Right atrium auricular region (tissue), 2 donors: ENCODE results near the gene TMEM239. TPM values are rescaled to one million over a fixed set of nuclear protein-coding genes. Genes with fewer than 3 reads are reported as not detected.

Experiments used
- DNase-seq: peaks from one replicate; pipeline ENCODE4 v3.0.0-alpha.2; 2019; ENCODE audit warnings: low spot score
- H3K27ac ChIP-seq, 2 donors: fragments of 200-600 bp; sonication (generic); 1 replicate in 1 of 2; 2 replicates in 1 of 2; pipeline ENCODE4 v1.5.1; 2016 to 2019
- H3K27me3 ChIP-seq, 2 donors: fragments of 200-600 bp; sonication (generic); one replicate each; pipeline versions ENCODE4 v1.5.1 to v1.6.0; 2017 to 2019
- H3K36me3 ChIP-seq: fragments of 200-600 bp; sonication (generic); one replicate; pipeline ENCODE4 v1.5.1; 2016
- H3K4me1 ChIP-seq, 2 donors: fragments of 200-600 bp; sonication (generic); one replicate each; pipeline versions ENCODE4 v1.5.1 to v1.6.0; 2017 to 2019
- H3K4me3 ChIP-seq, 2 donors: fragments of 200-600 bp; sonication (generic); 1 replicate in 1 of 2; 2 replicates in 1 of 2; pipeline ENCODE4 v1.5.1; 2017 to 2019; ENCODE audit warnings: mild to moderate bottlenecking in 1 of 2, moderate library complexity in 1 of 2
- H3K9me3 ChIP-seq, 2 donors: fragments of 200-600 bp; sonication (generic); one replicate each; pipeline ENCODE4 v1.5.1; 2019
- CTCF ChIP-seq, 2 donors: fragments of 200-600 bp; sonication (generic); IDR thresholded peaks; one replicate each; pipeline ENCODE4 v1.5.1; 2019; ENCODE audit warnings: antibody characterized with exemption in 2 of 2
- total RNA-seq, 2 donors: library from RNA; depleted of rRNA; stranded (reverse); fragments of >200 nt; gene quantifications; one replicate each; pipeline ENCODE4 v1.1.0, GENCODE V29; 2016

Gene TMEM239
- total RNA-seq, 2 donors from 2014 or later, result not detected

- no peaks in the 10 kb centered on the region for H3K27me3 ChIP-seq
- peaks cover 0 to 21% of the 10 kb centered on the region in 2 donors for H3K4me1 ChIP-seq
- DNase-seq, result peak; percentile 85
- H3K36me3 ChIP-seq, result no peaks in the 10 kb centered on the region
- TF ChIP-seq CTCF (IDR thresholded peaks at IDR 0.05), result no peak
- peak within 1 kb of the TSS; percentile 89 to 92 for H3K27ac ChIP-seq
- H3K9me3 ChIP-seq, result no peaks in the 10 kb centered on the region
- H3K4me3 ChIP-seq, result peak within 1 kb of the TSS; percentile 95 to 98
Observed at GRCh38 chr20:2840138-2840966, 24.2 kb downstream of the TMEM239 start, which contains the start of the genes PCED1A and VPS16. PCED1A (minus strand) TSS chr20:2840655; CDS start chr20:2839912, 743 bp downstream. VPS16 (plus strand) TSS chr20:2840745; CDS start chr20:2840775, 30 bp downstream.

- no peaks in the 10 kb centered on the region for H3K27me3 ChIP-seq
- H3K4me1 ChIP-seq, result peaks cover 0 to 21% of the 10 kb centered on the region in 2 donors
- H3K9me3 ChIP-seq, result no peaks in the 10 kb centered on the region
- peak overlapping the region; percentile 95 to 98 for H3K4me3 ChIP-seq
- peak overlapping the region; percentile 89 to 92 for H3K27ac ChIP-seq
- DNase-seq, result peak; percentile 80
- TF ChIP-seq CTCF (IDR thresholded peaks at IDR 0.05), result no peak
- no peaks in the 10 kb centered on the region for H3K36me3 ChIP-seq
Observed at GRCh38 chr20:2840967-2841531, 24.9 kb downstream of the TMEM239 start.

GRCh38 chr20:2845607-2846006, 29.4 kb downstream of the TMEM239 start:
- H3K9me3 ChIP-seq, result no peaks in the 10 kb centered on the region
- H3K27ac ChIP-seq, result no peak overlapping the region
- no peaks in the 10 kb centered on the region for H3K36me3 ChIP-seq
- DNase-seq, result no peak
- no peaks in the 10 kb centered on the region for H3K27me3 ChIP-seq
- TF ChIP-seq CTCF (IDR thresholded peaks at IDR 0.05), result no peak
- peaks cover 0 to 9% of the 10 kb centered on the region in 2 donors for H3K4me1 ChIP-seq
- no peak overlapping the region for H3K4me3 ChIP-seq

- Histone ChIP-seq H3K36me3 (no peaks in the 10 kb centered on the region), H3K27me3 (no peaks in the 10 kb centered on the region), H3K27ac (no peak overlapping the region), H3K4me3 (no peak overlapping the region), H3K9me3 (no peaks in the 10 kb centered on the region), H3K4me1 (peaks cover 0 to 3% of the 10 kb centered on the region in 2 donors)
- DNase-seq, result no peak
- TF ChIP-seq CTCF (IDR thresholded peaks at IDR 0.05), result no peak
Observed at GRCh38 chr20:2846698-2847097, 30.5 kb downstream of the TMEM239 start.

GRCh38 chr20:2847802-2848201, 31.6 kb downstream of the TMEM239 start:
- Histone ChIP-seq H3K9me3 (no peaks in the 10 kb centered on the region), H3K4me3 (no peak overlapping the region), H3K27ac (no peak overlapping the region), H3K4me1 (peaks cover 0 to 9% of the 10 kb centered on the region in 2 donors), H3K36me3 (no peaks in the 10 kb centered on the region), H3K27me3 (no peaks in the 10 kb centered on the region)
- no peak for TF ChIP-seq CTCF (IDR thresholded peaks at IDR 0.05)
- DNase-seq, result no peak
